DOHH2 (cell line): ENCODE results near the gene EPB41L2.

ENCODE experiments used
- H3F3A ChIP-seq: fragments of 200-600 bp; sonication (generic), shearing (Covaris generic); 2 replicates; pipeline ENCODE4 v1.6.0; 2016; ENCODE audit warnings: antibody characterized with exemption, mild to moderate bottlenecking; ENCODE audit not compliant: control insufficient read depth, insufficient read depth
- H3K27ac ChIP-seq: fragments of 200-600 bp; sonication (generic); 2 replicates; pipeline ENCODE4 v1.5.1; 2014; ENCODE audit warnings: low read depth, mild to moderate bottlenecking, low read length, moderate library complexity
- H3K27me3 ChIP-seq: fragments of 200-600 bp; sonication (generic); 2 replicates; pipeline ENCODE4 v1.6.1; 2014; ENCODE audit warnings: mild to moderate bottlenecking, low read length, mixed read lengths; ENCODE audit not compliant: control insufficient read depth
- H3K36me3 ChIP-seq: fragments of 200-600 bp; sonication (generic); 2 replicates; pipeline ENCODE4 v1.6.1; 2014; ENCODE audit warnings: mild to moderate bottlenecking, low read length, moderate library complexity, mixed read lengths; ENCODE audit not compliant: control insufficient read depth
- H3K4me1 ChIP-seq: fragments of 200-600 bp; sonication (generic); 2 replicates; pipeline ENCODE4 v1.6.1; 2014; ENCODE audit warnings: mild to moderate bottlenecking, low read length, mixed read lengths; ENCODE audit not compliant: control insufficient read depth
- H3K4me2 ChIP-seq: fragments of 200-600 bp; sonication (generic); 2 replicates; pipeline ENCODE4 v1.6.0; 2014; ENCODE audit warnings: mild to moderate bottlenecking, low read length, moderate library complexity
- H3K4me3 ChIP-seq: fragments of 200-600 bp; sonication (generic); 2 replicates; pipeline ENCODE4 v1.5.1; 2014; ENCODE audit warnings: mild to moderate bottlenecking, low read length, mixed read lengths
- H3K79me2 ChIP-seq: fragments of 200-600 bp; sonication (generic); 2 replicates; pipeline ENCODE4 v1.6.1; 2014; ENCODE audit warnings: mild to moderate bottlenecking, low read length, mixed read lengths; ENCODE audit not compliant: control insufficient read depth
- H3K9me2 ChIP-seq: fragments of 200-600 bp; sonication (generic); replicated peaks from 2 replicates; pipeline ENCODE4 v1.6.1; 2014; ENCODE audit warnings: mild to moderate bottlenecking, low read length, mixed read lengths; ENCODE audit not compliant: control insufficient read depth
- H3K9me3 ChIP-seq: fragments of 200-600 bp; sonication (generic); 2 replicates; pipeline ENCODE4 v1.6.1; 2014; ENCODE audit warnings: antibody characterized with exemption, low read length, mixed read lengths; ENCODE audit not compliant: control insufficient read depth, insufficient read depth
- H4K20me1 ChIP-seq: fragments of 200-600 bp; sonication (generic); 2 replicates; pipeline ENCODE4 v1.6.0; 2014; ENCODE audit warnings: low read depth, mild to moderate bottlenecking, antibody characterized with exemption, low read length, moderate library complexity; ENCODE audit not compliant: control insufficient read depth, insufficient read depth
- CTCF ChIP-seq: fragments of 200-600 bp; sonication (generic); IDR thresholded peaks from one replicate; pipeline ENCODE4 v1.5.1; 2014; ENCODE audit warnings: antibody characterized with exemption, mild to moderate bottlenecking, low read depth, low read length; ENCODE audit not compliant: poor library complexity, severe bottlenecking
- EZH2phosphoT487 ChIP-seq: fragments of 200-600 bp; sonication (generic); IDR thresholded peaks from 2 replicates; pipeline ENCODE4 v1.6.1; 2017; ENCODE audit warnings: borderline replicate concordance, mild to moderate bottlenecking, antibody characterized with exemption, low read length, moderate library complexity, mixed read lengths

The EPB41L2 gene

GRCh38 chr6:130975325-130975724, 87.7 kb downstream of the EPB41L2 start:
- H4K20me1 ChIP-seq: no peaks in the 10 kb centered on the region
- no peak overlapping the region for H3K27ac ChIP-seq
- H3K27me3 ChIP-seq: no peaks in the 10 kb centered on the region
- H3K79me2 ChIP-seq: peaks cover 81% of the 10 kb centered on the region
- no peak overlapping the region for H3K4me2 ChIP-seq
- no peaks in the 10 kb centered on the region for H3K9me2 ChIP-seq
- no peaks in the 10 kb centered on the region for H3K9me3 ChIP-seq
- peaks cover 41% of the 10 kb centered on the region for H3K4me1 ChIP-seq
- no peak for TF ChIP-seq CTCF
- no peak for TF ChIP-seq EZH2phosphoT487
- no peaks in the 10 kb centered on the region for H3F3A ChIP-seq
- no peak overlapping the region for H3K4me3 ChIP-seq
- H3K36me3 ChIP-seq: no peaks in the 10 kb centered on the region

- Histone ChIP-seq H3K27me3 (no peaks in the 10 kb centered on the region), H3K4me1 (peaks cover 40% of the 10 kb centered on the region), H4K20me1 (no peaks in the 10 kb centered on the region), H3F3A (no peaks in the 10 kb centered on the region), H3K9me3 (no peaks in the 10 kb centered on the region), H3K4me2 (no peak overlapping the region), H3K79me2 (peaks cover 81% of the 10 kb centered on the region), H3K9me2 (no peaks in the 10 kb centered on the region), H3K27ac (no peak overlapping the region), H3K36me3 (no peaks in the 10 kb centered on the region), H3K4me3 (no peak overlapping the region)
- no peak for TF ChIP-seq CTCF
- TF ChIP-seq EZH2phosphoT487: no peak
Measured at GRCh38 chr6:130973521-130974277, 89.3 kb downstream of the EPB41L2 start.

- H3F3A ChIP-seq: no peaks in the 10 kb centered on the region
- peaks cover 46% of the 10 kb centered on the region for H3K4me1 ChIP-seq
- no peaks in the 10 kb centered on the region for H3K36me3 ChIP-seq
- H3K27ac ChIP-seq: no peak overlapping the region
- H3K9me3 ChIP-seq: no peaks in the 10 kb centered on the region
- H3K79me2 ChIP-seq: peaks cover 80% of the 10 kb centered on the region
- H3K27me3 ChIP-seq: no peaks in the 10 kb centered on the region
- H3K9me2 ChIP-seq: no peaks in the 10 kb centered on the region
- no peak overlapping the region for H3K4me2 ChIP-seq
- TF ChIP-seq CTCF (no peak), EZH2phosphoT487 (no peak)
- no peaks in the 10 kb centered on the region for H4K20me1 ChIP-seq
- H3K4me3 ChIP-seq: no peak overlapping the region
Measured at GRCh38 chr6:130971504-130971903, 91.5 kb downstream of the EPB41L2 start.
